Activated naive CD8-positive, alpha-beta T cell (primary cell): ENCODE results near the gene EYS.

Experiments
- H3K27ac Mint-ChIP-seq: one replicate; pipeline ENCODE4 v1.8.0; 2021; ENCODE audit warnings: mixed read lengths
- H3K27me3 Mint-ChIP-seq: one replicate; pipeline ENCODE4 v1.8.0; 2021; ENCODE audit warnings: mixed read lengths
- H3K36me3 Mint-ChIP-seq: one replicate; pipeline ENCODE4 v1.8.0; 2021; ENCODE audit warnings: mixed read lengths
- H3K4me1 Mint-ChIP-seq: one replicate; pipeline ENCODE4 v1.8.0; 2021; ENCODE audit warnings: low read depth, mixed read lengths
- H3K4me3 Mint-ChIP-seq: one replicate; pipeline ENCODE4 v1.8.0; 2021; ENCODE audit warnings: mild to moderate bottlenecking, mixed read lengths
- H3K9me3 Mint-ChIP-seq: one replicate; pipeline ENCODE4 v1.8.0; 2021; ENCODE audit warnings: low read depth, mixed read lengths

EYS gene

GRCh38 chr6:64696053-64696452 lies 1011.0 kb downstream of the EYS start:
- Mint-ChIP-seq H3K4me3 (no peak overlapping the region), H3K36me3 (no peaks in the 10 kb centered on the region), H3K4me1 (no peaks in the 10 kb centered on the region), H3K9me3 (peaks cover 28% of the 10 kb centered on the region), H3K27ac (no peak overlapping the region), H3K27me3 (no peaks in the 10 kb centered on the region)

- no peak overlapping the region for H3K4me3 Mint-ChIP-seq
- peaks cover 23% of the 10 kb centered on the region for H3K9me3 Mint-ChIP-seq
- H3K27ac Mint-ChIP-seq = no peak overlapping the region
- no peaks in the 10 kb centered on the region for H3K36me3 Mint-ChIP-seq
- H3K4me1 Mint-ChIP-seq = no peaks in the 10 kb centered on the region
- no peaks in the 10 kb centered on the region for H3K27me3 Mint-ChIP-seq
Observed at GRCh38 chr6:64694356-64694755, 1012.7 kb downstream of the EYS start.

- Mint-ChIP-seq H3K27ac (no peak overlapping the region), H3K27me3 (no peaks in the 10 kb centered on the region), H3K36me3 (no peaks in the 10 kb centered on the region), H3K4me3 (no peak overlapping the region), H3K9me3 (peaks cover 7% of the 10 kb centered on the region), H3K4me1 (no peaks in the 10 kb centered on the region)
Observed at GRCh38 chr6:64691064-64691463, 1016.0 kb downstream of the EYS start.

GRCh38 chr6:64685401-64685800 lies 1021.6 kb downstream of the EYS start:
- Mint-ChIP-seq H3K27me3 (no peaks in the 10 kb centered on the region), H3K36me3 (no peaks in the 10 kb centered on the region)

GRCh38 chr6:64683682-64684081 lies 1023.3 kb downstream of the EYS start:
- H3K27me3 Mint-ChIP-seq = no peaks in the 10 kb centered on the region
- H3K36me3 Mint-ChIP-seq = no peaks in the 10 kb centered on the region
- H3K27ac Mint-ChIP-seq = no peak overlapping the region
- no peak overlapping the region for H3K4me3 Mint-ChIP-seq
- H3K9me3 Mint-ChIP-seq = no peaks in the 10 kb centered on the region
- H3K4me1 Mint-ChIP-seq = no peaks in the 10 kb centered on the region

More at GRCh38 chr6:64685401-64685800, 1021.6 kb downstream of the EYS start:
- no peak overlapping the region for H3K4me3 Mint-ChIP-seq
- H3K27ac Mint-ChIP-seq = no peak overlapping the region
- H3K4me1 Mint-ChIP-seq = no peaks in the 10 kb centered on the region
- H3K9me3 Mint-ChIP-seq = no peaks in the 10 kb centered on the region

GRCh38 chr6:64681416-64682160 lies 1025.4 kb downstream of the EYS start:
- Mint-ChIP-seq H3K27ac (no peak overlapping the region), H3K9me3 (no peaks in the 10 kb centered on the region), H3K4me1 (no peaks in the 10 kb centered on the region), H3K27me3 (no peaks in the 10 kb centered on the region), H3K4me3 (no peak overlapping the region), H3K36me3 (no peaks in the 10 kb centered on the region)

- Mint-ChIP-seq H3K9me3 (no peaks in the 10 kb centered on the region), H3K4me3 (no peak overlapping the region), H3K36me3 (no peaks in the 10 kb centered on the region), H3K27me3 (no peaks in the 10 kb centered on the region), H3K27ac (no peak overlapping the region), H3K4me1 (no peaks in the 10 kb centered on the region)
Observed at GRCh38 chr6:64680446-64680845, 1026.6 kb downstream of the EYS start.

GRCh38 chr6:64679416-64679815 lies 1027.6 kb downstream of the EYS start:
- H3K4me3 Mint-ChIP-seq = no peak overlapping the region
- no peaks in the 10 kb centered on the region for H3K9me3 Mint-ChIP-seq
- no peak overlapping the region for H3K27ac Mint-ChIP-seq
- no peaks in the 10 kb centered on the region for H3K27me3 Mint-ChIP-seq
- no peaks in the 10 kb centered on the region for H3K4me1 Mint-ChIP-seq
- H3K36me3 Mint-ChIP-seq = no peaks in the 10 kb centered on the region

- Mint-ChIP-seq H3K4me3 (no peak overlapping the region), H3K9me3 (peaks cover 4% of the 10 kb centered on the region), H3K36me3 (no peaks in the 10 kb centered on the region), H3K27me3 (no peaks in the 10 kb centered on the region), H3K4me1 (no peaks in the 10 kb centered on the region), H3K27ac (no peak overlapping the region)
Observed at GRCh38 chr6:64672651-64673050, 1034.4 kb downstream of the EYS start.

- Mint-ChIP-seq H3K36me3 (no peaks in the 10 kb centered on the region), H3K27ac (no peak overlapping the region), H3K4me3 (no peak overlapping the region), H3K27me3 (no peaks in the 10 kb centered on the region), H3K4me1 (no peaks in the 10 kb centered on the region), H3K9me3 (peaks cover 4% of the 10 kb centered on the region)
Observed at GRCh38 chr6:64672131-64672530, 1034.9 kb downstream of the EYS start.

- Mint-ChIP-seq H3K27me3 (no peaks in the 10 kb centered on the region), H3K4me1 (no peaks in the 10 kb centered on the region), H3K27ac (no peak overlapping the region), H3K4me3 (no peak overlapping the region), H3K36me3 (no peaks in the 10 kb centered on the region), H3K9me3 (peaks cover 11% of the 10 kb centered on the region)
Observed at GRCh38 chr6:64665137-64665536, 1041.9 kb downstream of the EYS start.

- peaks cover 11% of the 10 kb centered on the region for H3K9me3 Mint-ChIP-seq
- no peaks in the 10 kb centered on the region for H3K4me1 Mint-ChIP-seq
- no peak overlapping the region for H3K27ac Mint-ChIP-seq
- no peak overlapping the region for H3K4me3 Mint-ChIP-seq
- H3K36me3 Mint-ChIP-seq = no peaks in the 10 kb centered on the region
- no peaks in the 10 kb centered on the region for H3K27me3 Mint-ChIP-seq
Observed at GRCh38 chr6:64664480-64664879, 1042.5 kb downstream of the EYS start.

- Mint-ChIP-seq H3K36me3 (no peaks in the 10 kb centered on the region), H3K9me3 (peaks cover 10% of the 10 kb centered on the region), H3K4me3 (no peak overlapping the region), H3K27ac (no peak overlapping the region), H3K27me3 (no peaks in the 10 kb centered on the region), H3K4me1 (no peaks in the 10 kb centered on the region)
Observed at GRCh38 chr6:64644024-64644423, 1063.0 kb downstream of the EYS start.

- H3K27ac Mint-ChIP-seq = no peak overlapping the region
- H3K4me1 Mint-ChIP-seq = no peaks in the 10 kb centered on the region
- peaks cover 4% of the 10 kb centered on the region for H3K9me3 Mint-ChIP-seq
- H3K36me3 Mint-ChIP-seq = no peaks in the 10 kb centered on the region
- no peak overlapping the region for H3K4me3 Mint-ChIP-seq
- no peaks in the 10 kb centered on the region for H3K27me3 Mint-ChIP-seq
Observed at GRCh38 chr6:64630901-64631300, 1076.1 kb downstream of the EYS start.

- H3K4me1 Mint-ChIP-seq = no peaks in the 10 kb centered on the region
- no peak overlapping the region for H3K27ac Mint-ChIP-seq
- no peaks in the 10 kb centered on the region for H3K36me3 Mint-ChIP-seq
- peaks cover 4% of the 10 kb centered on the region for H3K9me3 Mint-ChIP-seq
- H3K27me3 Mint-ChIP-seq = no peaks in the 10 kb centered on the region
- H3K4me3 Mint-ChIP-seq = no peak overlapping the region
Observed at GRCh38 chr6:64622944-64623343, 1084.1 kb downstream of the EYS start.

GRCh38 chr6:64602993-64603392 lies 1104.0 kb downstream of the EYS start:
- H3K4me3 Mint-ChIP-seq = no peak overlapping the region
- H3K27me3 Mint-ChIP-seq = no peaks in the 10 kb centered on the region
- H3K9me3 Mint-ChIP-seq = peaks cover 6% of the 10 kb centered on the region
- no peaks in the 10 kb centered on the region for H3K36me3 Mint-ChIP-seq
- no peaks in the 10 kb centered on the region for H3K4me1 Mint-ChIP-seq
- no peak overlapping the region for H3K27ac Mint-ChIP-seq
